Hepatocyte (in vitro differentiated cells): Measurements from ENCODE around the gene KARS1. TPM values are rescaled to one million over a fixed set of nuclear protein-coding genes. Genes with fewer than 3 reads are reported as not detected.

Experiments
- DNase-seq: peaks from one replicate; pipeline ENCODE4 v3.0.0-alpha.2; 2016; ENCODE audit warnings: low spot score
- H2AFZ ChIP-seq: fragments of 200-600 bp; sonication (generic); 2 replicates; pipeline ENCODE4 v1.6.0; 2016; ENCODE audit warnings: antibody characterized with exemption, mild to moderate bottlenecking
- H3K27ac ChIP-seq: fragments of 200-600 bp; sonication (generic); 2 replicates; pipeline ENCODE4 v1.5.1; 2016; ENCODE audit warnings: mild to moderate bottlenecking
- H3K27me3 ChIP-seq: fragments of 200-600 bp; sonication (generic); 2 replicates; pipeline ENCODE4 v1.6.1; 2016
- H3K36me3 ChIP-seq: fragments of 200-600 bp; sonication (generic); replicated peaks from 2 replicates; pipeline ENCODE4 v1.5.1; 2016; ENCODE audit warnings: low read depth; ENCODE audit not compliant: insufficient read depth
- H3K4me1 ChIP-seq: fragments of 200-600 bp; sonication (generic); 2 replicates; pipeline ENCODE4 v1.5.1; 2016; ENCODE audit warnings: mild to moderate bottlenecking, moderate library complexity; ENCODE audit not compliant: insufficient read depth
- H3K4me2 ChIP-seq: fragments of 200-600 bp; sonication (generic); 2 replicates; pipeline ENCODE4 v1.6.0; 2016
- H3K4me3 ChIP-seq: fragments of 200-600 bp; sonication (generic); 2 replicates; pipeline ENCODE4 v1.5.1; 2016; ENCODE audit warnings: mild to moderate bottlenecking
- H3K79me2 ChIP-seq: fragments of 200-600 bp; sonication (generic); 2 replicates; pipeline ENCODE4 v1.6.0; 2017; ENCODE audit warnings: mild to moderate bottlenecking
- H3K9me2 ChIP-seq: fragments of 200-600 bp; sonication (generic); replicated peaks from 2 replicates; pipeline ENCODE4 v1.6.0; 2017; ENCODE audit warnings: mild to moderate bottlenecking; ENCODE audit not compliant: insufficient read depth
- H3K9me3 ChIP-seq: fragments of 200-600 bp; sonication (generic); 2 replicates; pipeline ENCODE4 v1.5.1; 2016; ENCODE audit warnings: low read depth, mild to moderate bottlenecking
- H4K20me1 ChIP-seq: fragments of 200-600 bp; sonication (generic); 2 replicates; pipeline ENCODE4 v1.6.0; 2016; ENCODE audit warnings: mild to moderate bottlenecking; ENCODE audit not compliant: insufficient read depth, poor library complexity, severe bottlenecking
- EZH2 ChIP-seq: fragments of 200-600 bp; sonication (generic); IDR thresholded peaks from 2 replicates; pipeline ENCODE4 v1.6.1; 2016; ENCODE audit warnings: antibody characterized with exemption, mild to moderate bottlenecking, borderline replicate concordance
- EZH2phosphoT487 ChIP-seq: fragments of 200-600 bp; sonication (generic); IDR thresholded peaks from one replicate; pipeline ENCODE4 v1.6.1; 2018; ENCODE audit warnings: antibody characterized with exemption, mild to moderate bottlenecking, low read depth, moderate library complexity; ENCODE audit not compliant: unreplicated experiment, severe bottlenecking
- WGBS: methylation state at CpG from one replicate; pipeline ENCODE4 v1.1.6; 2016; ENCODE audit warnings: low lambda C conversion rate; ENCODE audit errors: missing lambda C conversion rate; 5-methylcytosine and 5-hydroxymethylcytosine counted together
- polyA plus RNA-seq: library from polyadenylated mRNA; unstranded; fragments of >200 nt; fragmentation: Nextera tagmentation; extraction: Ambion mirVana; gene quantifications from 2 replicates; pipeline ENCODE4 v1.2.1, GENCODE V29; 2016
- total RNA-seq: library from RNA; depleted of rRNA; stranded (reverse); fragments of >200 nt; gene quantifications from 2 replicates; pipeline ENCODE4 v1.2.3, GENCODE V29; 2014
- TF ChIP-seq, protein P1 (sequence below): fragments of 200-600 bp; sonication (generic); IDR thresholded peaks from 2 replicates; pipeline ENCODE4 v1.5.1; 2016; ENCODE audit warnings: antibody characterized with exemption, mild to moderate bottlenecking; ENCODE audit not compliant: poor library complexity

The KARS1 gene
- total and polyA plus RNA-seq, 2 experiments from 2014 or later = 112 to 120 TPM

DNA sequence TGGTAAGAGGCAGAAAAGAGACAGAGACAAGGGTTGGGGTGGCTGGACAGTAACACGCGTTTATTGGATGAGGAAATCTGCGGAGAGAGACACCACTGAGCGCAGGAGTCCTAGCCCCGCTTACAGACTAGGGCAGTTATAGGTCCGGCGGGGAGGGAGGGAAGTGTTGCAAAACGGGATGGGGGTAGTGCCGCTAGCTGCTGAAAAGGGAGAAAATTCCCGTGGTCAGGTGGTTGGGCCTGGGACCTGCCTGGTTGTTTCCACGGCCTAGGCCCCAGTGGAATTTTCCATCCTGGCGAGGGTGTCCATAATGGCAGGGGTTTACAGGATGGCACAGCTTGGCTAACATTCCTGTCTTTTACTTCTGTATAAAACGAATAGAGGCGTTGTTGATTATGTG lies 34.8 kb upstream of the KARS1 start:
- H4K20me1 ChIP-seq = no peaks in the 10 kb centered on the region
- no peaks in the 10 kb centered on the region for H3K9me3 ChIP-seq
- no peak overlapping the region for H3K4me3 ChIP-seq
- no peaks in the 10 kb centered on the region for H3K27me3 ChIP-seq
- H3K27ac ChIP-seq = no peak overlapping the region
- H3K36me3 ChIP-seq = no peaks in the 10 kb centered on the region
- H3K4me2 ChIP-seq = no peak overlapping the region
- H3K9me2 ChIP-seq = no peaks in the 10 kb centered on the region
- TF ChIP-seq, protein P1, sequence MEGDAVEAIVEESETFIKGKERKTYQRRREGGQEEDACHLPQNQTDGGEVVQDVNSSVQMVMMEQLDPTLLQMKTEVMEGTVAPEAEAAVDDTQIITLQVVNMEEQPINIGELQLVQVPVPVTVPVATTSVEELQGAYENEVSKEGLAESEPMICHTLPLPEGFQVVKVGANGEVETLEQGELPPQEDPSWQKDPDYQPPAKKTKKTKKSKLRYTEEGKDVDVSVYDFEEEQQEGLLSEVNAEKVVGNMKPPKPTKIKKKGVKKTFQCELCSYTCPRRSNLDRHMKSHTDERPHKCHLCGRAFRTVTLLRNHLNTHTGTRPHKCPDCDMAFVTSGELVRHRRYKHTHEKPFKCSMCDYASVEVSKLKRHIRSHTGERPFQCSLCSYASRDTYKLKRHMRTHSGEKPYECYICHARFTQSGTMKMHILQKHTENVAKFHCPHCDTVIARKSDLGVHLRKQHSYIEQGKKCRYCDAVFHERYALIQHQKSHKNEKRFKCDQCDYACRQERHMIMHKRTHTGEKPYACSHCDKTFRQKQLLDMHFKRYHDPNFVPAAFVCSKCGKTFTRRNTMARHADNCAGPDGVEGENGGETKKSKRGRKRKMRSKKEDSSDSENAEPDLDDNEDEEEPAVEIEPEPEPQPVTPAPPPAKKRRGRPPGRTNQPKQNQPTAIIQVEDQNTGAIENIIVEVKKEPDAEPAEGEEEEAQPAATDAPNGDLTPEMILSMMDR = no peak
- TF ChIP-seq EZH2phosphoT487 (no peak), EZH2 (no peak)
- WGBS = 87% methylated on average over 14 of the region's 14 CpGs
- DNase-seq = no peak
- H3K4me1 ChIP-seq = peaks cover 4% of the 10 kb centered on the region
- H2AFZ ChIP-seq = no peak overlapping the region
- H3K79me2 ChIP-seq = no peaks in the 10 kb centered on the region

DNA sequence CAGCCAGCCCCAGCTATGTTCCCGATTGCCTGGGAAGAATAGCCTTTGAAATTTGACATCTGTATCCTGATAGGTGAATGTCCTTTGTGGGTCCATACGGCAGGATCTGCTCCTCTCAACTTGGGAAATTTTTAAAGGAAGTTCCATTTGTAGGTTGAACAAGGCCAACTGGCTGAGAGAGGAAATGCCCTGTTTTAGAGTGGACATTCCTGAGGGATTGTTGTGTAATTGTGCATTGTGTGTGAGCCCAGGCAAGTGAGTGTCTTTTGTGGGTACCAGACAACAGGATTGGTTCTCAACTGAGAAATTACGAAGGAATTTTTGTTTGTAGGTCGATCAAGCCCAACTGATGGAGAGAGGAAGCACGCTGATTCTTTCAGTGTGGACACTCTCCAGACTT lies 31.9 kb upstream of the KARS1 start:
- H3K4me3 ChIP-seq = no peak overlapping the region
- no peaks in the 10 kb centered on the region for H3K9me3 ChIP-seq
- 91% methylated on average over 5 of the region's 5 CpGs for WGBS
- H3K4me2 ChIP-seq = no peak overlapping the region
- TF ChIP-seq EZH2 (no peak), EZH2phosphoT487 (no peak)
- TF ChIP-seq, protein P1 = no peak
- H3K27me3 ChIP-seq = no peaks in the 10 kb centered on the region
- no peak overlapping the region for H3K27ac ChIP-seq
- H3K79me2 ChIP-seq = no peaks in the 10 kb centered on the region
- H2AFZ ChIP-seq = no peak overlapping the region
- H4K20me1 ChIP-seq = no peaks in the 10 kb centered on the region
- no peak for DNase-seq
- H3K9me2 ChIP-seq = no peaks in the 10 kb centered on the region
- peaks cover 4% of the 10 kb centered on the region for H3K4me1 ChIP-seq
- H3K36me3 ChIP-seq = no peaks in the 10 kb centered on the region

DNA sequence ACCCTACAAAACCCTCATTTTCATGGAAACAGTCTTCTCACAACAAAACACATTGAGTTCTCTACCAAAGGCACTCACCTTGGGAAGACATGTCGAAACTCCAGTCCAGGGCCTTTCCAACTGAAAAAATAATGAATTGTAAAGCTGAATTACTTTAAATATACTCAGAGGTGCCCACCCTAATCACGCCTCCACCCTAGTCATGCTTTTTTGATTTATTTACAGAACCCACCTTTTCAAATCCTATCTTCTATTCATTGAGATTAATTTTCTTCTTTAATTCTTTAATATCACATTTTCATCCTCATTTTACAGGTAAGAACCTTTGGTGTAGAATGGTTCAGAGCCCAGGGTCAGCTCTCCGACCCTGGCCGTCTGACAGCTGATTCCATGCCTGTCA lies 29.4 kb upstream of the KARS1 start, which contains the start of gene CPHXL2:
Gene CPHXL2, minus strand, starts transcription at position 101 of the 400 bp plus-strand sequence. Its CDS starts 10 bp downstream, at position 91.
- TF ChIP-seq, protein P1 = no peak
- TF ChIP-seq EZH2 (no peak), EZH2phosphoT487 (no peak)
- no peaks in the 10 kb centered on the region for H4K20me1 ChIP-seq
- no peaks in the 10 kb centered on the region for H3K27me3 ChIP-seq
- H3K9me3 ChIP-seq = no peaks in the 10 kb centered on the region
- no peak within 1 kb of the TSS for H3K27ac ChIP-seq
- H3K4me1 ChIP-seq = peaks cover 4% of the 10 kb centered on the region
- H2AFZ ChIP-seq = no peak within 1 kb of the TSS
- H3K4me3 ChIP-seq = no peak within 1 kb of the TSS
- no peaks in the 10 kb centered on the region for H3K36me3 ChIP-seq
- H3K79me2 ChIP-seq = no peaks in the 10 kb centered on the region
- no peak for DNase-seq
- WGBS = 94% methylated on average over 4 of the region's 4 CpGs
- H3K9me2 ChIP-seq = no peaks in the 10 kb centered on the region
- no peak within 1 kb of the TSS for H3K4me2 ChIP-seq

DNA sequence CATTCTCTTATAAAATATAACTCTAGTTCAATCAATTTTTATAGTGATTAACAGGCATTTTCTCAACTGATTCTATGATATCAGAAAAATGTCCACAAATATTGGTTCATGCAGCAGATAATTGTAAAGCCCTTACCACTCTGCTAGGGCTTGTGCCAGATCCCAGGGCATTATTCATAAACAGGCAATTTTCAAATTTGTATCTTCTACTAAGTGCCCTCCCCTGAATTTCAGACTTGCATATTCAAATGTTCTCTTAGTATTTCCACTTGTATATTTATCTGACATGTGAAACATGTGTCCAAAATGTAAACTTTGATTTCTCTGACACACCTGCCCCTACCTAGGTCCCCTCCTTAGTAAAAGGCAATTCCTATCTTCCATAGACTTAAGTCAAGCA lies 20.0 kb upstream of the KARS1 start:
- no peaks in the 10 kb centered on the region for H3K27me3 ChIP-seq
- DNase-seq = no peak
- TF ChIP-seq EZH2phosphoT487 (no peak), EZH2 (no peak)
- TF ChIP-seq, protein P1 = no peak
- no peak overlapping the region for H3K27ac ChIP-seq
- H3K36me3 ChIP-seq = no peaks in the 10 kb centered on the region
- no peaks in the 10 kb centered on the region for H3K4me1 ChIP-seq
- H3K4me3 ChIP-seq = no peak overlapping the region
- H3K79me2 ChIP-seq = no peaks in the 10 kb centered on the region
- no peaks in the 10 kb centered on the region for H3K9me2 ChIP-seq
- no peak overlapping the region for H3K4me2 ChIP-seq
- no peaks in the 10 kb centered on the region for H3K9me3 ChIP-seq
- no peaks in the 10 kb centered on the region for H4K20me1 ChIP-seq
- no peak overlapping the region for H2AFZ ChIP-seq
